HG03571 (cell line): ENCODE measurements around the gene TGFB1I1.

Source experiments
- ATAC-seq: cut with Tn5 transposase; IDR thresholded peaks from one replicate; pipeline ENCODE4 v1.9.1; 2021; ENCODE audit not compliant: unreplicated experiment

TGFB1I1 gene

GRCh38 chr16:31451681-31452351 is 20.1 kb upstream of the TGFB1I1 start:
- ATAC-seq = no peak

GRCh38 chr16:31452631-31453106 is 19.3 kb upstream of the TGFB1I1 start:
- no peak for ATAC-seq

GRCh38 chr16:31453255-31454204 is 18.4 kb upstream of the TGFB1I1 start:
- no peak for ATAC-seq

GRCh38 chr16:31455601-31456314 is 16.2 kb upstream of the TGFB1I1 start:
- ATAC-seq = no peak

- no peak for ATAC-seq
Observed at GRCh38 chr16:31456988-31457360, 15.0 kb upstream of the TGFB1I1 start.

GRCh38 chr16:31458073-31458843 is 13.7 kb upstream of the TGFB1I1 start:
- peak; percentile 17 for ATAC-seq

GRCh38 chr16:31458844-31459686 is 12.9 kb upstream of the TGFB1I1 start, which contains the start of gene ARMC5:
TSS of gene ARMC5 (plus strand) at chr16:31459501. CDS start at chr16:31459525, 24 bp downstream.
- peak; percentile 71 for ATAC-seq

- peak; percentile 56 for ATAC-seq
Observed at GRCh38 chr16:31459687-31460581, 12.0 kb upstream of the TGFB1I1 start.

- ATAC-seq = no peak
Observed at GRCh38 chr16:31460582-31461002, 11.4 kb upstream of the TGFB1I1 start.

GRCh38 chr16:31461201-31461920 is 10.6 kb upstream of the TGFB1I1 start:
- ATAC-seq = no peak

- ATAC-seq = no peak
Observed at GRCh38 chr16:31461921-31462804, 9.8 kb upstream of the TGFB1I1 start.

- ATAC-seq = no peak
Observed at GRCh38 chr16:31464348-31464769, 7.6 kb upstream of the TGFB1I1 start.

- ATAC-seq = no peak
Observed at GRCh38 chr16:31464781-31465260, 7.1 kb upstream of the TGFB1I1 start.

GRCh38 chr16:31465788-31466370 is 6.1 kb upstream of the TGFB1I1 start:
- ATAC-seq = no peak

- no peak for ATAC-seq
Observed at GRCh38 chr16:31466381-31466841, 5.5 kb upstream of the TGFB1I1 start.

GRCh38 chr16:31467151-31467773 is 4.7 kb upstream of the TGFB1I1 start:
- ATAC-seq = peak; percentile 72
